ENCODE results near the gene GDPD5.

DNA sequence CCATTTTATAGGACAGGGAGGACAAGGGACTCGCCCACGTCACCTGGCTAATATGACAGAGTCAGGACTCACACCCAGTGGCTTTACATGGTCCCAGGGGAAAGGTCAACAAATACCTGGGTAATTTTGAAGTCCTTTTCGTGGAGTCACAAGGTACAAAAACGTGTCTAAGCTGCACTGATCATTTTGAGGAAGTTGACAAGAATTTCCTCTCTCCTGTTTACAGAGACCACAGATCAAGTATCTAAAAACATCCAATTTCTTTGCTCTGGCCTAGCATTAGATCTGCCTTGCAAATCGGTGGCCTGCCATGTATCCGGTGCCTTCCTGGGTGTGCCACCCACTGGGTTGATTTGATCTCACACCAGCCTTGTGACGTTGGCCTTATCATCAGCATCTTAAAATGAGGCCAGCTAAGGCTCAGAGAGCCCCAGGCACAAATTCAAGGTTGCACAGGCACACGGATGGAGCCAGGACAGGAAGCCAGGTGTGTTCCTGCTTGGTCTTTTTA is 17.6 kb downstream of the GDPD5 start:
- TF ChIP-seq CTCF (IDR thresholded peaks at IDR 0.05) (no peak), POLR2A (IDR thresholded peaks at IDR 0.05) (no peak)
